ENCODE measurements around the gene CTTNBP2.

CTTNBP2 gene

GRCh38 chr7:117872561-117873309, 506 bp downstream of the CTTNBP2 start (continued):
- TF ChIP-seq, protein P1, sequence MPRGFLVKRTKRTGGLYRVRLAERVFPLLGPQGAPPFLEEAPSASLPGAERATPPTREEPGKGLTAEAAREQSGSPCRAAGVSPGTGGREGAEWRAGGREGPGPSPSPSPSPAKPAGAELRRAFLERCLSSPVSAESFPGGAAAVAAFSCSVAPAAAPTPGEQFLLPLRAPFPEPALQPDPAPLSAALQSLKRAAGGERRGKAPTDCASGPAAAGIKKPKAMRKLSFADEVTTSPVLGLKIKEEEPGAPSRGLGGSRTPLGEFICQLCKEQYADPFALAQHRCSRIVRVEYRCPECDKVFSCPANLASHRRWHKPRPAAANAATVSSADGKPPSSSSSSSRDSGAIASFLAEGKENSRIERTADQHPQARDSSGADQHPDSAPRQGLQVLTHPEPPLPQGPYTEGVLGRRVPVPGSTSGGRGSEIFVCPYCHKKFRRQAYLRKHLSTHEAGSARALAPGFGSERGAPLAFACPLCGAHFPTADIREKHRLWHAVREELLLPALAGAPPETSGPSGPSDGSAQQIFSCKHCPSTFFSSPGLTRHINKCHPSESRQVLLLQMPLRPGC (tag by site-specific recombination; IDR thresholded peaks at IDR 0.05) = 0 out of 2 replicates have a peak, but pooled peaks have one; percentile 3
- TF ChIP-seq HOXA7 (CRISPR knock-in tag; IDR thresholded peaks at IDR 0.05; ENCODE audit: borderline replicate concordance) (no peak), ZNF121 (tag by site-specific recombination; IDR thresholded peaks at IDR 0.05) (0 out of 2 replicates have a peak, but pooled peaks have one; percentile 33), ZNF24 (tag by site-specific recombination; IDR thresholded peaks at IDR 0.05) (0 out of 2 replicates have a peak, but pooled peaks have one; percentile 24), ZNF174 (tag by site-specific recombination; IDR thresholded peaks at IDR 0.05) (no peak), ZNF311 (tag by site-specific recombination; IDR thresholded peaks at IDR 0.05; ENCODE audit: borderline replicate concordance) (no peak), ZNF645 (tag by site-specific recombination; IDR thresholded peaks at IDR 0.05) (no peak), SALL2 (tag by site-specific recombination; IDR thresholded peaks at IDR 0.05; ENCODE audit: borderline replicate concordance) (no peak), ZNF664 (tag by site-specific recombination; IDR thresholded peaks at IDR 0.05) (no peak), SP7 (tag by site-specific recombination; IDR thresholded peaks at IDR 0.05) (0 out of 2 replicates have a peak, but pooled peaks have one; percentile 9), ZNF157 (tag by site-specific recombination; IDR thresholded peaks at IDR 0.05) (no peak), HOXD13 (CRISPR knock-in tag; IDR thresholded peaks at IDR 0.05; ENCODE audit: borderline replicate concordance) (no peak), ZNF354C (tag by site-specific recombination; IDR thresholded peaks at IDR 0.05; ENCODE audit: borderline replicate concordance, low read depth) (no peak), GFI1B (tag by site-specific recombination; IDR thresholded peaks at IDR 0.05) (no peak), ZNF394 (tag by site-specific recombination; IDR thresholded peaks at IDR 0.05; ENCODE audit: borderline replicate concordance) (no peak), ZNF274 (IDR thresholded peaks at IDR 0.05; ENCODE audit: low read length) (no peak), ZNF274 (tag by site-specific recombination; IDR thresholded peaks at IDR 0.05; ENCODE audit: borderline replicate concordance) (no peak), PRDM10 (tag by site-specific recombination; IDR thresholded peaks at IDR 0.05) (peak; percentile 74), ZNF704 (tag by site-specific recombination; IDR thresholded peaks at IDR 0.05) (no peak), ZNF391 (tag by site-specific recombination; IDR thresholded peaks at IDR 0.05; ENCODE audit: borderline replicate concordance, low read depth) (no peak), RBAK (tag by site-specific recombination; IDR thresholded peaks at IDR 0.05) (no peak), ZNF138 (tag by site-specific recombination; IDR thresholded peaks at IDR 0.05; ENCODE audit: borderline replicate concordance) (no peak), ZNF701 (tag by site-specific recombination; IDR thresholded peaks at IDR 0.05) (no peak), ZNF777 (tag by site-specific recombination; IDR thresholded peaks at IDR 0.05; ENCODE audit: borderline replicate concordance) (no peak), ZNF558 (tag by site-specific recombination; IDR thresholded peaks at IDR 0.05) (no peak), ZNF610 (tag by site-specific recombination; IDR thresholded peaks at IDR 0.05; ENCODE audit: borderline replicate concordance) (no peak)
- TF ChIP-seq, protein P2, sequence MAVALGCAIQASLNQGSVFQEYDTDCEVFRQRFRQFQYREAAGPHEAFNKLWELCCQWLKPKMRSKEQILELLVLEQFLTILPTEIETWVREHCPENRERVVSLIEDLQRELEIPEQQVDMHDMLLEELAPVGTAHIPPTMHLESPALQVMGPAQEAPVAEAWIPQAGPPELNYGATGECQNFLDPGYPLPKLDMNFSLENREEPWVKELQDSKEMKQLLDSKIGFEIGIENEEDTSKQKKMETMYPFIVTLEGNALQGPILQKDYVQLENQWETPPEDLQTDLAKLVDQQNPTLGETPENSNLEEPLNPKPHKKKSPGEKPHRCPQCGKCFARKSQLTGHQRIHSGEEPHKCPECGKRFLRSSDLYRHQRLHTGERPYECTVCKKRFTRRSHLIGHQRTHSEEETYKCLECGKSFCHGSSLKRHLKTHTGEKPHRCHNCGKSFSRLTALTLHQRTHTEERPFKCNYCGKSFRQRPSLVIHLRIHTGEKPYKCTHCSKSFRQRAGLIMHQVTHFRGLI (tag by site-specific recombination; IDR thresholded peaks at IDR 0.05) = no peak
- TF ChIP-seq, protein P3, sequence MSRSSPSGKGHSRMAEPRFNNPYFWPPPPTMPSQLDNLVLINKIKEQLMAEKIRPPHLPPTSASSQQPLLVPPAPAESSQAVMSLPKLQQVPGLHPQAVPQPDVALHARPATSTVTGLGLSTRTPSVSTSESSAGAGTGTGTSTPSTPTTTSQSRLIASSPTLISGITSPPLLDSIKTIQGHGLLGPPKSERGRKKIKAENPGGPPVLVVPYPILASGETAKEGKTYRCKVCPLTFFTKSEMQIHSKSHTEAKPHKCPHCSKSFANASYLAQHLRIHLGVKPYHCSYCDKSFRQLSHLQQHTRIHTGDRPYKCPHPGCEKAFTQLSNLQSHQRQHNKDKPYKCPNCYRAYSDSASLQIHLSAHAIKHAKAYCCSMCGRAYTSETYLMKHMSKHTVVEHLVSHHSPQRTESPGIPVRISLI (tag by site-specific recombination; IDR thresholded peaks at IDR 0.05) = no peak
